H1 (cell line): ENCODE results near the gene RAB36. TPM values are rescaled to one million over a fixed set of nuclear protein-coding genes. Genes with fewer than 3 reads are reported as not detected.

Experiments used
- CTCF ChIA-PET: fragments of 300-600 bp; sonication (Branson Sonifier 250); formaldehyde crosslinking; loops from one replicate; lab custom pipeline; 2021; ENCODE audit not compliant: partially characterized antibody; lab: Charles Lee
- POLR2A ChIA-PET: fragments of 300-600 bp; sonication (Branson Sonifier 250); formaldehyde crosslinking; loops from one replicate; lab custom pipeline; 2021; ENCODE audit warnings: inconsistent platforms; ENCODE audit not compliant: partially characterized antibody; lab: Charles Lee
- DNase-seq, 2 experiments: peaks; one replicate each; pipeline versions ENCODE4 v3.0.0 to v3.0.0-alpha.2; 2010 to 2022; ENCODE audit warnings: low spot score in 2 of 2, low read depth in 1 of 2, mixed read lengths in 1 of 2
- FAIRE-seq: peaks from 2 replicates; lab custom pipeline; 2011; peaks lifted over from hg19 to GRCh38; lab: Jason Lieb, UNC
- H2AFZ ChIP-seq: 2 replicates; pipeline ENCODE4 v1.8.1; 2012; ENCODE audit warnings: low read length, inconsistent platforms
- H2AK5ac ChIP-seq: 2 replicates; pipeline ENCODE4 v1.6.1; 2013; ENCODE audit warnings: low read depth, low read length
- H2BK120ac ChIP-seq: replicated peaks from 2 replicates; pipeline ENCODE3; 2013; ENCODE audit warnings: low read depth, low read length, inconsistent platforms
- H2BK12ac ChIP-seq: 2 replicates; pipeline ENCODE4 v1.6.1; 2013; ENCODE audit warnings: low read depth, low read length
- H2BK15ac ChIP-seq: 2 replicates; pipeline ENCODE4 v1.6.1; 2013; ENCODE audit warnings: low read length
- H2BK20ac ChIP-seq: 2 replicates; pipeline ENCODE4 v1.6.1; 2013; ENCODE audit warnings: low read length
- H2BK5ac ChIP-seq: 2 replicates; pipeline ENCODE4 v1.6.1; 2013; ENCODE audit warnings: low read depth, low read length
- H3K14ac ChIP-seq: 2 replicates; pipeline ENCODE4 v1.6.1; 2013; ENCODE audit warnings: inconsistent platforms; ENCODE audit not compliant: insufficient read length
- H3K18ac ChIP-seq: 2 replicates; pipeline ENCODE4 v1.6.1; 2013; ENCODE audit warnings: low read length; ENCODE audit errors: extremely low read depth
- H3K23ac ChIP-seq: 2 replicates; pipeline ENCODE4 v1.6.1; 2013; ENCODE audit warnings: inconsistent platforms; ENCODE audit not compliant: insufficient read length
- H3K23me2 ChIP-seq: 2 replicates; pipeline ENCODE4 v1.6.1; 2013; ENCODE audit warnings: low read depth, low read length
- H3K27ac ChIP-seq: 2 replicates; pipeline ENCODE4 v1.6.1; 2011; ENCODE audit warnings: low read depth, low read length, inconsistent platforms
- H3K27me3 ChIP-seq, 4 experiments: replicated peaks in 1 of 4; 1 replicate in 1 of 4; 2 replicates in 3 of 4; pipeline versions ENCODE4 v1.6.1 to v1.8.1; 2011 to 2013; ENCODE audit warnings: low read length in 3 of 4, mild to moderate bottlenecking in 3 of 4, inconsistent platforms in 2 of 4, mixed read lengths in 2 of 4, moderate library complexity in 1 of 4; ENCODE audit not compliant: control insufficient read depth in 3 of 4, insufficient read depth in 3 of 4; ENCODE audit errors: extremely low read depth in 1 of 4
- H3K36me3 ChIP-seq, 4 experiments: 2 replicates each; pipeline versions ENCODE4 v1.6.1 to v1.8.1; 2011 to 2013; ENCODE audit warnings: mild to moderate bottlenecking in 4 of 4, low read length in 3 of 4, moderate library complexity in 2 of 4, control low read depth in 1 of 4, inconsistent platforms in 1 of 4; ENCODE audit not compliant: insufficient read depth in 4 of 4, control insufficient read depth in 2 of 4
- H3K4ac ChIP-seq: replicated peaks from 2 replicates; pipeline ENCODE3; 2013; ENCODE audit warnings: low read length, low read depth, mixed read lengths, inconsistent platforms; ENCODE audit not compliant: insufficient read length
- H3K4me1 ChIP-seq, 4 experiments: replicated peaks in 1 of 4; 1 replicate in 1 of 4; 2 replicates in 3 of 4; pipeline versions ENCODE4 v1.6.1 to v1.8.1; 2011 to 2013; ENCODE audit warnings: low read length in 3 of 4, inconsistent platforms in 2 of 4, mixed read lengths in 1 of 4; ENCODE audit not compliant: insufficient read depth in 4 of 4, control insufficient read depth in 3 of 4
- H3K4me2 ChIP-seq, 2 experiments: 2 replicates each; pipeline versions ENCODE4 v1.6.1 to v1.8.1; 2011 to 2013; ENCODE audit warnings: low read depth in 2 of 2, low read length in 2 of 2, control low read depth in 1 of 2, inconsistent platforms in 1 of 2, mild to moderate bottlenecking in 1 of 2; ENCODE audit not compliant: insufficient read depth in 1 of 2
- H3K4me3 ChIP-seq, 4 experiments: fragments of 200-600, 300-600 bp in 1 of 4; sonication (generic), shearing (Covaris generic), sonication (Bioruptor Twin) in 1 of 4; 2 replicates each; pipeline versions ENCODE4 v1.5.1 to v1.8.1; 2011 to 2016; ENCODE audit warnings: low read length in 4 of 4, low read depth in 3 of 4, control low read depth in 2 of 4, inconsistent platforms in 2 of 4, mild to moderate bottlenecking in 2 of 4, mixed read lengths in 1 of 4, moderate library complexity in 1 of 4; ENCODE audit not compliant: insufficient read depth in 2 of 4; ENCODE audit errors: extremely low read depth in 1 of 4
- H3K56ac ChIP-seq: replicated peaks from 2 replicates; pipeline ENCODE3; 2013; ENCODE audit warnings: low read depth, mild to moderate bottlenecking, mixed read lengths, low read length, inconsistent platforms; ENCODE audit not compliant: insufficient read length
- H3K79me1 ChIP-seq: 2 replicates; pipeline ENCODE4 v1.6.1; 2013; ENCODE audit warnings: low read depth, low read length, control low read depth
- H3K79me2 ChIP-seq, 2 experiments: 2 replicates each; pipeline versions ENCODE4 v1.6.1 to v1.8.1; 2012 to 2013; ENCODE audit warnings: low read length in 2 of 2, mild to moderate bottlenecking in 2 of 2, inconsistent platforms in 1 of 2; ENCODE audit not compliant: insufficient read depth in 2 of 2, control insufficient read depth in 1 of 2
- H3K9ac ChIP-seq, 4 experiments: replicated peaks in 1 of 4; 1 replicate in 1 of 4; 2 replicates in 3 of 4; pipeline versions ENCODE4 v1.6.1 to v1.8.1; 2011 to 2013; ENCODE audit warnings: low read depth in 3 of 4, low read length in 3 of 4, control low read depth in 2 of 4, mild to moderate bottlenecking in 2 of 4, moderate library complexity in 2 of 4, inconsistent platforms in 1 of 4; ENCODE audit errors: extremely low read depth in 1 of 4
- H3K9me3 ChIP-seq, 2 experiments: 2 replicates each; pipeline versions ENCODE4 v1.6.1 to v1.8.1; 2012 to 2013; ENCODE audit warnings: mild to moderate bottlenecking in 2 of 2, moderate library complexity in 2 of 2, control low read depth in 1 of 2, inconsistent platforms in 1 of 2, low read depth in 1 of 2, low read length in 1 of 2, mixed read lengths in 1 of 2; ENCODE audit not compliant: insufficient read depth in 2 of 2
- H4K20me1 ChIP-seq, 2 experiments: replicated peaks in 1 of 2; 2 replicates each; pipeline versions ENCODE3 to v1.8.1; 2011 to 2013; ENCODE audit warnings: inconsistent platforms in 2 of 2, low read length in 2 of 2, mild to moderate bottlenecking in 1 of 2; ENCODE audit not compliant: insufficient read depth in 2 of 2, control insufficient read depth in 1 of 2
- H4K5ac ChIP-seq: 2 replicates; pipeline ENCODE4 v1.6.1; 2013; ENCODE audit warnings: low read length, low read depth, mixed read lengths, inconsistent platforms; ENCODE audit not compliant: insufficient read length
- H4K8ac ChIP-seq: 2 replicates; pipeline ENCODE4 v1.8.0; 2013; ENCODE audit warnings: mild to moderate bottlenecking, moderate library complexity, low read length, inconsistent platforms; ENCODE audit not compliant: insufficient read depth; ENCODE audit errors: extremely low read depth
- H4K91ac ChIP-seq: replicated peaks from 2 replicates; pipeline ENCODE3; 2013; ENCODE audit warnings: low read length, mixed read lengths, inconsistent platforms; ENCODE audit not compliant: insufficient read length
- BRCA1 ChIP-seq: IDR thresholded peaks from 2 replicates; pipeline ENCODE4 v1.6.1; 2012; ENCODE audit warnings: low read depth, low read length, improper control_type of control experiment
- SIN3A ChIP-seq, 2 experiments: IDR thresholded peaks in 1 of 2; conservative IDR thresholded peaks in 1 of 2; 2 replicates each; pipeline ENCODE4 v1.6.1; 2011 to 2012; ENCODE audit warnings: low read length in 2 of 2, improper control_type of control experiment in 1 of 2, low read depth in 1 of 2, mild to moderate bottlenecking in 1 of 2
- SIRT6 ChIP-seq: IDR thresholded peaks from one replicate; pipeline ENCODE4 v1.7.1; 2012; ENCODE audit warnings: low read length, inconsistent platforms
- WGBS, 2 experiments: shearing (Covaris generic) in 1 of 2; methylation state at CpG; one replicate each; pipeline versions ENCODE4 v1.1.6 to v1.1.7; 2013 to 2015; ENCODE audit warnings: low lambda C conversion rate in 2 of 2, mixed read lengths in 2 of 2, inconsistent platforms in 1 of 2, low coverage in 1 of 2, missing lambda C conversion rate in 1 of 2; ENCODE audit not compliant: insufficient replicate concordance in 2 of 2, insufficient coverage in 1 of 2, insufficient read length in 1 of 2; ENCODE audit errors: extremely low coverage in 1 of 2, missing lambda C conversion rate in 1 of 2; 5-methylcytosine and 5-hydroxymethylcytosine counted together
- polyA plus RNA-seq, 7 experiments: library from polyadenylated mRNA; depleted of rRNA in 3 of 7; stranded (reverse) in 5 of 7; unstranded in 2 of 7; fragments of >200 nt in 5 of 7; fragments of 200-250 nt in 2 of 7; gene quantifications; 1 replicate in 5 of 7; 2 replicates in 1 of 7; 4 replicates in 1 of 7; pipeline versions ENCODE4 v1.2.1 to v1.2.3, GENCODE V29; 2011 to 2013; ENCODE audit warnings: missing spikeins in 2 of 7, mixed read lengths in 2 of 7
- total RNA-seq: library from RNA; stranded (reverse); fragmentation: NEBNext Ultra II Directional; extraction: Animal tissue kit (Norgen Biotek cat#: 25700); gene quantifications from 2 replicates; pipeline ENCODE4 v1.2.1, GENCODE V29; 2021

The RAB36 gene
- total and polyA plus RNA-seq, 2 of the 8 experiments (the other 6 are each of a cell fraction or from before 2014, with no cell fraction given), result 1.0 to 1.5 TPM

DNA sequence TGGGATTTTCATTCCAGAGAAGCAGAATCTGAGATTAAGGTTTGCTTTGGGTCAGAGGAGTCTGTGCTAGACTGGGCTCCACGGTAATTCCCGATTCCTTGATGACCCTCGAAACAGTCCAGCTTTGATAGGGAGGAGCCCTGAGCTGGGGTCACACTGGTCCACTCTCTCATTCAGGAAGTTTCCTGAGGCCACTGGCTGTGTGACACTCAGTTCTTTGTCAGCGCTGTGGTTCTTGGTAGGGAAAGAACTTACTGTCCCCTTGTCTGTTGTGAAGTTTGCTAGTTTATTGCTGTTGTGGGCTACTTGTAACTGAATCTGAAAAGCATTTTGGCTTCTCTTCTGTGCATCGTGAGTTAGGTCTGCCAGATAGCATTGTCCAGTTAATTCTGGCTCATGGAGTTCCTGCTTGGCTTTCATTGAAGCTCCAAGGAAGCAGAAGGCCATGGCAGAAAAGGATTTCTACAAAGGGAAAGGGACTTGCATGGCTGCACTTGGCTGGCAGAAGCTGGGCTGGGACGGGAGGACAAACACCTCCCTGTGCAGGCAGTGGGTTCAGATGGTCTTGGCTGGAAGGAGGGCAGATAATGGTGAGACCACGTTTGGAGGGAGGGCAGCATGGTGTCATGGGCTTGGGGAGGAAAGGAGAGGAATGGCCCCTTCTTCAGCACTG, 58.3 kb downstream of the RAB36 start:
- 86% methylated on average over 7 of the region's 7 CpGs; no CpG with 5 or more reads in 1 of the 2 experiments for WGBS, 2 experiments
- no peak overlapping the region for H2BK12ac ChIP-seq
- no peak overlapping the region for H3K27ac ChIP-seq
- H3K23ac ChIP-seq, result no peak overlapping the region
- H3K23me2 ChIP-seq, result peaks cover 2% of the 10 kb centered on the region; the same call in 1 of the 2 replicates
- H2BK20ac ChIP-seq, result no peak overlapping the region
- no peak overlapping the region for H4K91ac ChIP-seq
- peak overlapping the region; percentile 67; the same call in 1 of the 2 replicates for H2BK5ac ChIP-seq
- H4K8ac ChIP-seq, result no peak overlapping the region
- ChIA-PET POLR2A (interaction anchor here (0.9 to 1.4 kb wide), 5 partner anchors 9 to 38 kb away, joined by 3 read pairs; no protein-coding TSS in a partner anchor), CTCF (interaction anchor here (1.1 to 1.4 kb wide), 3 partner anchors 9 to 22 kb away, joined by 3 to 4 read pairs (median 3); no protein-coding TSS in a partner anchor)
- 0 out of 8 replicates have a peak, but pooled peaks cover 0 to 6% (median 0%) of the 10 kb centered on the region in 4 experiments for H3K36me3 ChIP-seq
- no peak overlapping the region for H3K4me2 ChIP-seq
- no peak for FAIRE-seq
- no peak overlapping the region for H4K5ac ChIP-seq
- no peak overlapping the region for H2BK120ac ChIP-seq
- no peak overlapping the region for H3K56ac ChIP-seq
- H3K9ac ChIP-seq, result no peak overlapping the region
- H3K9me3 ChIP-seq, result no peaks in the 10 kb centered on the region
- TF ChIP-seq BRCA1 (no peak), SIRT6 (no peak), SIN3A (conservative IDR thresholded peaks at IDR 0.05 in 1 of 2, IDR thresholded peaks at IDR 0.05 in 1 of 2; ENCODE audit: low read depth in 1 of 2, low read length in 2 of 2) (no peak)
- no peak overlapping the region for H2AFZ ChIP-seq
- H3K18ac ChIP-seq, result no peak overlapping the region
- peaks cover 36% of the 10 kb centered on the region for H3K79me1 ChIP-seq
- no peaks in the 10 kb centered on the region for H3K27me3 ChIP-seq
- peaks cover 0 to 25% (median 5%) of the 10 kb centered on the region in 4 experiments; a peak in 4 of 7 replicates for H3K4me1 ChIP-seq
- peaks cover 21 to 41% of the 10 kb centered on the region in 2 experiments for H4K20me1 ChIP-seq
- H3K14ac ChIP-seq, result no peak overlapping the region
- peak overlapping the region; percentile 95 for H2AK5ac ChIP-seq
- H3K4me3 ChIP-seq, result no peak overlapping the region
- H2BK15ac ChIP-seq, result peak overlapping the region; percentile 49; the same call in 1 of the 2 replicates
- no peak for DNase-seq
- H3K79me2 ChIP-seq, result peaks cover 16 to 94% of the 10 kb centered on the region in 2 experiments
- H3K4ac ChIP-seq, result no peak overlapping the region
